GM12891 (cell line): ENCODE measurements around the gene SPTBN4.

Experiments used
- POLR2A ChIP-seq: IDR thresholded peaks from 2 replicates; pipeline ENCODE4 v1.6.1; 2011; ENCODE audit warnings: low read depth, low read length, control low read depth
- POLR2AphosphoS5 ChIP-seq: IDR thresholded peaks from 2 replicates; pipeline ENCODE4 v1.6.1; 2011; ENCODE audit warnings: low read depth, low read length, control low read depth

- TF ChIP-seq POLR2A (no peak), POLR2AphosphoS5 (no peak)
Measured at GRCh38 chr19:40585982-40586422, 119.2 kb downstream of the SPTBN4 start.
